ENCODE data around the gene NCR3LG1. TPM values are rescaled to one million over a fixed set of nuclear protein-coding genes. Genes with fewer than 3 reads are reported as not detected.
A peak's percentile ranks its signal among the peaks of the same experiment; 100 is the strongest.

Gene NCR3LG1, protein sequence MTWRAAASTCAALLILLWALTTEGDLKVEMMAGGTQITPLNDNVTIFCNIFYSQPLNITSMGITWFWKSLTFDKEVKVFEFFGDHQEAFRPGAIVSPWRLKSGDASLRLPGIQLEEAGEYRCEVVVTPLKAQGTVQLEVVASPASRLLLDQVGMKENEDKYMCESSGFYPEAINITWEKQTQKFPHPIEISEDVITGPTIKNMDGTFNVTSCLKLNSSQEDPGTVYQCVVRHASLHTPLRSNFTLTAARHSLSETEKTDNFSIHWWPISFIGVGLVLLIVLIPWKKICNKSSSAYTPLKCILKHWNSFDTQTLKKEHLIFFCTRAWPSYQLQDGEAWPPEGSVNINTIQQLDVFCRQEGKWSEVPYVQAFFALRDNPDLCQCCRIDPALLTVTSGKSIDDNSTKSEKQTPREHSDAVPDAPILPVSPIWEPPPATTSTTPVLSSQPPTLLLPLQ
- total RNA-seq (2014; rRNA removed; shearing (Covaris generic)), result 0.03 and 0.33 TPM in 2 replicates

DNA sequence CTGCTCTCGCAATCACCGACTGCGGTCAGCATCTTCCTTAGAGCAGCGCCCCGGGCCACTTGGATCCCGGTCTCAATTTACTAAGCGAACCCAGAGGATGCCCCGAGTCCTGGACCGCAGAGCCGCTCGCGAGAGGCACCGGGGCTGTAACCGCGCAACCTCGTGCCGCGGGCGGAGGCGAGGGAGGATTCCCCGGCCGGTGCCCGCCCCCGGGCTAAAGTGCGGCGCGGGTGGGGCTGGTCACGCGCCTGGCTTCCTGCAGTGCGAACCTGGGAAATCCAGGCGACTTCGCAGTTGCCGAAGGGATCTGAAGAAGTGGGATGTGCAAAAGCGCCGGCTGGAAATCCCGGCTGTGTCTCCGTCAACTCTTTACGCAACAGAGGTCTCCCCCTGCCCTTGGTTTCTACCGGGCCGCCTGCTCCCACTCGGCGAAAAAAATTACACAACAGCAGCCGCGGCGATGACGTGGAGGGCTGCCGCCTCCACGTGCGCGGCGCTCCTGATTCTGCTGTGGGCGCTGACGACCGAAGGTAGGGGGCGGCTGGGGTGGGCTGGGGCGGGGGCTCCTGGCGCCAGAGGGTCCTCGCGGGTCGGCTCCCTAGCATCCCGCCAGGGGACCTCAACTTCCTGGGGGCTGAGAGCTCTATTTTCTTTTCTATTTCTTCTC is at the start of gene NCR3LG1:
Gene NCR3LG1, plus strand, starts transcription at position 291 of the 667 bp plus-strand sequence. Its CDS starts 170 bp downstream, at position 461.
- DNase-seq, result peak; percentile 78
- peak within 1 kb of the TSS; percentile 40 for H3K4me3 ChIP-seq (ENCODE audit: insufficient read depth, low read depth, low read length)
- H3K36me3 ChIP-seq (replicated peaks; ENCODE audit: control insufficient read depth, insufficient read depth, low read length), result no peaks in the 10 kb centered on the region
- H3K27me3 ChIP-seq (ENCODE audit: control insufficient read depth, insufficient read depth, low read length), result peaks cover 47% of the 10 kb centered on the region

- Histone ChIP-seq H3K36me3 (replicated peaks; ENCODE audit: control insufficient read depth, insufficient read depth, low read length) (no peaks in the 10 kb centered on the region), H3K4me3 (ENCODE audit: insufficient read depth, low read depth, low read length) (no peak overlapping the region), H3K27me3 (ENCODE audit: control insufficient read depth, insufficient read depth, low read length) (no peaks in the 10 kb centered on the region)
- no peak for DNase-seq
Measured at GRCh38 chr11:17313349-17314231, 38.0 kb upstream of the NCR3LG1 start.

GRCh38 chr11:17314232-17314547 is 37.4 kb upstream of the NCR3LG1 start:
- no peak for DNase-seq
- Histone ChIP-seq H3K36me3 (replicated peaks; ENCODE audit: control insufficient read depth, insufficient read depth, low read length) (no peaks in the 10 kb centered on the region), H3K27me3 (ENCODE audit: control insufficient read depth, insufficient read depth, low read length) (no peaks in the 10 kb centered on the region), H3K4me3 (ENCODE audit: insufficient read depth, low read depth, low read length) (no peak overlapping the region)

DNA sequence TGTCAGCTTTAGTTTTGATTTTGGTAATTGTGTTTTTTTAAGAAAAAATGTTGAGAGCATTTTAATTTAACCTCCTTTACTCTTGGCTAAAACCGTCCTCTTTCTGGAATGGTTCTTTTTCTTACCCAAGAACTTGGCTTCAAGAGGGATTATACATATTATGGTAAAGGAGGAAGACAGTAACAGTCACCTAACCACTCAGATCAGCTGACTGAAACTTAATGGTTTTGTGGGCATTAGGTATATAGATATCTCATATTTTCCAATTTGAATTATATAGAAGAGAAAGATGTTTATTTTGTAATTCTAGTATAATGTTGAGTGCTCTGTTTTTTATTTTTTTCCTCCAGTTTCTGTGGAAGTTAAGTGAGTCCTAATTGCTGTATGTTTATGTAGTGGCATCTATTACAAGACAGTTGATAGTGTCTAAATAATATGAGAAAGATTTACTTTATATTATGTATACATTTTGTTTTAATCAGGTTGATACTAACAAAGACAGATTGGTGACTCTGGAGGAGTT is 36.6 kb upstream of the NCR3LG1 start:
- Histone ChIP-seq H3K4me3 (ENCODE audit: insufficient read depth, low read depth, low read length) (no peak overlapping the region), H3K27me3 (ENCODE audit: control insufficient read depth, insufficient read depth, low read length) (no peaks in the 10 kb centered on the region), H3K36me3 (replicated peaks; ENCODE audit: control insufficient read depth, insufficient read depth, low read length) (no peaks in the 10 kb centered on the region)
- no peak for DNase-seq

GRCh38 chr11:17328871-17329494 is 22.6 kb upstream of the NCR3LG1 start:
- H3K36me3 ChIP-seq (replicated peaks; ENCODE audit: control insufficient read depth, insufficient read depth, low read length), result no peaks in the 10 kb centered on the region
- H3K27me3 ChIP-seq (ENCODE audit: control insufficient read depth, insufficient read depth, low read length), result no peaks in the 10 kb centered on the region
- H3K4me3 ChIP-seq (ENCODE audit: insufficient read depth, low read depth, low read length), result no peak overlapping the region
- no peak for DNase-seq

DNA sequence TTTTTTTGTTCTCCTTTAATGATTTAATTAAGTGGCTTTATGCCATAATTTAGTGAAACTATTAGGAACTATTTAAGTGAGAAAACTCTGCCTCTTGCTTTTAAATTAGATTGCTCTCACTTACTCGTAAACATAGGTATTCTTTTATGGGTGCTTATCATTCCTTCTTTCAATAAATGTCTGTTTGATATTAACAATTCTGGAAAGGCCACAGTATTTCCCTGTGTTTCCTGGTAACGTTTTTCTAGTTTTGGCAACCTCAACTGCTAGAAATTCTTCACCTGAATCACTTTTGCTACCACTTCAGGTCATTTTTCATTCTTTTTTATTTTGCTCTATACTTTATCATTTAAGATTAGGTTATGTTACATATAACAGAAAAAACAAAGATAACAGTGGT is 19.9 kb upstream of the NCR3LG1 start:
- H3K36me3 ChIP-seq (replicated peaks; ENCODE audit: control insufficient read depth, insufficient read depth, low read length), result no peaks in the 10 kb centered on the region
- no peaks in the 10 kb centered on the region for H3K27me3 ChIP-seq (ENCODE audit: control insufficient read depth, insufficient read depth, low read length)
- no peak for DNase-seq
- no peak overlapping the region for H3K4me3 ChIP-seq (ENCODE audit: insufficient read depth, low read depth, low read length)

- H3K27me3 ChIP-seq (ENCODE audit: control insufficient read depth, insufficient read depth, low read length), result no peaks in the 10 kb centered on the region
- no peaks in the 10 kb centered on the region for H3K36me3 ChIP-seq (replicated peaks; ENCODE audit: control insufficient read depth, insufficient read depth, low read length)
- H3K4me3 ChIP-seq (ENCODE audit: insufficient read depth, low read depth, low read length), result no peak overlapping the region
- no peak for DNase-seq
Measured at GRCh38 chr11:17333799-17334586, 17.6 kb upstream of the NCR3LG1 start.

- H3K4me3 ChIP-seq (ENCODE audit: insufficient read depth, low read depth, low read length), result no peak overlapping the region
- no peaks in the 10 kb centered on the region for H3K36me3 ChIP-seq (replicated peaks; ENCODE audit: control insufficient read depth, insufficient read depth, low read length)
- DNase-seq, result no peak
- no peaks in the 10 kb centered on the region; the same call in 1 of the 2 replicates for H3K27me3 ChIP-seq (ENCODE audit: control insufficient read depth, insufficient read depth, low read length)
Measured at GRCh38 chr11:17343257-17343656, 8.3 kb upstream of the NCR3LG1 start.

DNA sequence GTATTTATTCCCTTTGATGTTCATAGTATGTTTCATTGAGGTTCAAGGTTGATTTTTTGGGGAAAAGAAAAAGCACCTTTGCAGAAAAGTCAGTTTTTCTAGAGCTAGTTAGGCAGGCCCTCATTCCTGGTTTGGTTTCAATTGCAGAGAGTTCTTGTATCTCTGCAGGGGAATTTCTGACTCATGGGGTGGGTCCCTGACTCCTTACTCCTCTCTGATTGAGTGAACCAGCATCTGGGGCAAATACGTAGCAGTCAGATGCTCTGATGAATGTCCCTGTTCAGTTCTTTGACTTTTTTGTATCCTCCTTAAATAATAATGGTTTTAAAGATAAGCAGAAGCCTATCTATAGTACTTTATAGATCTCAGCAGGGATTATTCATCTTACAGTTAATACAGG is 7.7 kb upstream of the NCR3LG1 start:
- Histone ChIP-seq H3K36me3 (replicated peaks; ENCODE audit: control insufficient read depth, insufficient read depth, low read length) (no peaks in the 10 kb centered on the region), H3K27me3 (ENCODE audit: control insufficient read depth, insufficient read depth, low read length) (no peaks in the 10 kb centered on the region; the same call in 1 of the 2 replicates), H3K4me3 (ENCODE audit: insufficient read depth, low read depth, low read length) (no peak overlapping the region)
- peak; percentile 33 for DNase-seq

DNA sequence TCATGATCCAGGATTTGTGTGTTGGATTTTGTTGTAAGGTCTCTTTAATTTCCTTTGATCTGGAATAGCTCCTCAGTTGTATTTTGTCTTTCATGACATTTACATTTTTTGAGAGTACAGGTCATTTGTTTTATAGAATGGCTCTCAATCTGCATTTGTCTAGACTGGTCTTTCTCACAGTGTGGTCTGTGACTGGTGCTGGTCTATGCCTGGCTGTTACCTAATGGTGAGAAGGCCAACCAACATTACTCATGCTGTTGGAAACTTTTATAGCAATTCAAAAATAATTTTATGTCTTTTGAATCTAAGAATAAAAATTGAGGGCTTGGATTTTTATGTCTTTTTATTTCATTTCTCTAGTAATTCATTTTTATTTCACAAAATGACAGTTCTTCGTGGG is 3.9 kb upstream of the NCR3LG1 start:
- no peaks in the 10 kb centered on the region for H3K36me3 ChIP-seq (replicated peaks; ENCODE audit: control insufficient read depth, insufficient read depth, low read length)
- H3K27me3 ChIP-seq (ENCODE audit: control insufficient read depth, insufficient read depth, low read length), result peaks cover 30% of the 10 kb centered on the region
- H3K4me3 ChIP-seq (ENCODE audit: insufficient read depth, low read depth, low read length), result no peak overlapping the region
- no peak for DNase-seq

GRCh38 chr11:17350455-17351171 is 987 bp upstream of the NCR3LG1 start:
- DNase-seq, result no peak
- Histone ChIP-seq H3K36me3 (replicated peaks; ENCODE audit: control insufficient read depth, insufficient read depth, low read length) (no peaks in the 10 kb centered on the region), H3K4me3 (ENCODE audit: insufficient read depth, low read depth, low read length) (no peak overlapping the region), H3K27me3 (ENCODE audit: control insufficient read depth, insufficient read depth, low read length) (peaks cover 47% of the 10 kb centered on the region)

- Histone ChIP-seq H3K4me3 (ENCODE audit: insufficient read depth, low read depth, low read length) (no peak overlapping the region), H3K36me3 (replicated peaks; ENCODE audit: control insufficient read depth, insufficient read depth, low read length) (no peaks in the 10 kb centered on the region)
Measured at GRCh38 chr11:17351172-17351509, 459 bp upstream of the NCR3LG1 start.

More at GRCh38 chr11:17351172-17351509, 459 bp upstream of the NCR3LG1 start:
- H3K27me3 ChIP-seq (ENCODE audit: control insufficient read depth, insufficient read depth, low read length), result peaks cover 47% of the 10 kb centered on the region
- DNase-seq, result no peak
